ENCODE data around the gene DIAPH2. TPM values are rescaled to one million over a fixed set of nuclear protein-coding genes. Genes with fewer than 3 reads are reported as not detected.
"Not testable (repeated sequence)": the region's sequence is repeated elsewhere in the genome, so short reads cannot be mapped to it uniquely, and the experiment has no call there.

Gene DIAPH2
- total RNA-seq, 2 donors from 2014 or later: 29.6 to 31.5 TPM

DNA sequence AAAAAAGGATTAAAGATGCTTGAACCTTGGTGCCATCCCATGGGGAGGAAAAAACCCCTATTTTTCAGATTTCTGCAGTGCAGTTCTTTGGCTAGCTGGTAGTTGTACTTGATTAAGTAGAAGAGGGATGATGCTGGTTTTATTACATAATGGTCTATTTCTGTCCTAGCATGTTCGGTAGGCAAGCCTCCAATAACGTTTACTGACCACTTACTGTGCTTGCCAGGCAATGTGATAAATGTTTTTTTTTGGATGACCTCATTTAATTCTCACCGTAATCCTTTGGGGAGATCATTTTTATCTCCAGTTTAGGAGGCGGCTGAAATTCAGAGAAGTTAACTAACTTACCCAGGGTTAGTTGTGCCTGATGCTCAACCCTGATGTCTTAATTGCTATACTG, 106.9 kb downstream of the DIAPH2 start:
- DNase-seq (no peak), ATAC-seq (peak; percentile 10)
- intact Hi-C loops (cut with DNase I, micrococcal nuclease): no loop called here

DNA sequence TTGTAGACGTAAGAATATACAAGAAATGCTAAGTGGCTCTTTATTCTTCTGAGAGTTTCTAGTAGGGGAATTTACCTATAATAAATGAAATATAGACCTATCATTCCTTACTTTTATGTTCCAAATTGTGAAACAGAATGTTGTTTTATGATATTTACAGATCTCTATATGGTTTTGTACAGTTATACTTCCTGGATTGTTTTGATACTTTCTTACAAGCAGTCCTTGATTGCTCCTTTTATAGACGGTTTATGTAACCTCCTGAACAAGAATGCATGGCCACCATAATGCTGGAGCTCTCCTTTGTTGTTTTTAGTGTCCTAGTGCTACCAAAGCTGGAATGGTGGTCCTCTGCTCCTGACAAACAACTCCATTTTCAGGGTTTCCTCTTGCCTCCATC, 107.4 kb downstream of the DIAPH2 start:
- ATAC-seq (peak; percentile 96), DNase-seq (no peak)
- intact Hi-C loops (cut with DNase I, micrococcal nuclease): no loop called here

GRCh38 chrX:96798982-96799381, 114.3 kb downstream of the DIAPH2 start:
- ATAC-seq (no peak), DNase-seq (no peak)
- intact Hi-C loops (cut with DNase I, micrococcal nuclease): no loop called here

GRCh38 chrX:96807318-96807717, 122.7 kb downstream of the DIAPH2 start:
- ATAC-seq (no peak), DNase-seq (no peak)
- intact Hi-C loops (cut with DNase I, micrococcal nuclease): no loop called here

- ATAC-seq (no peak), DNase-seq (no peak)
- intact Hi-C loops (cut with DNase I, micrococcal nuclease): loop anchor here in 1 of 2 donors (5.0 kb wide), 1 partner anchor 151 kb away; no protein-coding TSS in a partner anchor
These were observed 136.3 kb downstream of the DIAPH2 start for GRCh38 chrX:96820935-96821334.

- ATAC-seq: no peak
- intact Hi-C loops (cut with DNase I, micrococcal nuclease): loop anchor here in 1 of 2 donors (5.0 kb wide), 1 partner anchor 148 kb away; no protein-coding TSS in a partner anchor
- DNase-seq: no peak
These were observed 139.5 kb downstream of the DIAPH2 start for GRCh38 chrX:96824166-96824565.

DNA sequence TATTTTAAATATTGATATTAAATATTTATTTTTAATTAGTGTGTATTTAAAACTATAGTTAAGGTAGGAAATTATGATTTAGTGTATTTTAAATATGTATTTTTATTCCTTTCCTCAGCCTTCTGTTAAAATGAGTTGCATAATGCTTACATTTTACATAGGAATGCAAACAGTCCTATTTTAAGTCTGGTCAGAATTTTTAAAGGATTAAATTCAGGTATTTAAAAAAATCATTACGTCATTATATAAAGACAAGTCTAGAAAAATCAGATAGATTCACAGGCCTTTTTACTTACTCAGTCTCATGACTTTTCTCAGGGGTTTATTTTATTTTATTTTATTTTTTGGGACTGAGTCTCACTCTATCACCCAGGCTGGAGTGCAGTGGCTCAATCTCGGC, 148.7 kb downstream of the DIAPH2 start:
- intact Hi-C loops (cut with DNase I, micrococcal nuclease): no loop called here
- no peak for DNase-seq
- no peak for ATAC-seq

DNA sequence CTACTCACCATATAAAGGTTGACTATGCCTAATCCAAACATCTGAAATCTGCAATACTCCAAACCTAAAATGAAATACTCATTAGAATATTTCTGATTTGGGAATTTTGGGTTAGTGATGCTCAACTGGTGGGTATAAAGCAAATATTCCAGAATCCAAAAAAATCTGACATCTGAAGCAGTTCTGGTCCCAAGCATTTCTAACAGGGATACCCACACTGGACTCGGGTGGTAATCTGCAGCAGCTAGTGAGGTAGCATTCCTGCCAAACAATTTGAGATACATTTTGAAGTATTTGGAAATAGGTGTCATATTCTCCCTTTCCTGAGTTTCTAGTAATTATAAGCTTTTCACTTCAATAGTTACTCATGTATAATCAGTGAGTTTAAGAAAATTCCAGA, 149.5 kb downstream of the DIAPH2 start:
- DNase-seq: no peak
- ATAC-seq: no peak

GRCh38 chrX:96835660-96836289, 151.1 kb downstream of the DIAPH2 start:
- no peak for ATAC-seq
- intact Hi-C loops (cut with DNase I, micrococcal nuclease): no loop called here
- DNase-seq: no peak

More for the DNA sequence above, 149.5 kb downstream of the DIAPH2 start:
- intact Hi-C loops (cut with DNase I, micrococcal nuclease): no loop called here

- intact Hi-C loops (cut with DNase I, micrococcal nuclease): no loop called here
These were observed 153.2 kb downstream of the DIAPH2 start for GRCh38 chrX:96837808-96838207.

GRCh38 chrX:96838537-96838936, 153.9 kb downstream of the DIAPH2 start:
- no peak for DNase-seq
- intact Hi-C loops (cut with DNase I, micrococcal nuclease): no loop called here
- ATAC-seq: no peak

More at GRCh38 chrX:96837808-96838207, 153.2 kb downstream of the DIAPH2 start:
- ATAC-seq (no peak), DNase-seq (no peak)

DNA sequence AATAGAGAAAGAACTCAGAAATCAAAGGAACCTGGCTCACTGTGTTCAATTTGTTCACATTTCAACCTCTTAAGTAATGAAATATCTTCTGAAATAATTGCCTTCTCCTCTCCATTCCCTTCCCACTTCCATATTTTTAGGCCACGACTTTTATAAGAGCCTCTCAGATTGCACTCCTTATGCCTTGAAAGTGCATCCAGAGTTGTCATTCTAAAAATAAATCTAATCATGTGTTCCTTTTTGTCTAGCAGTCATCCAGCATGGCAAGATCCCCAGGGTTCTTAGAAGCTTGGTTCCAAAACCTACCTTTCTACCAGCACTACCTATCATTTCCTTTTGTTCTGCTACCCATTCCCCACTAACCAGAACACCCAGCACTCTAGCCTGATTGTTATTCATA, 156.7 kb downstream of the DIAPH2 start:
- intact Hi-C loops (cut with DNase I, micrococcal nuclease): no loop called here
- ATAC-seq: no peak
- no peak for DNase-seq

DNA sequence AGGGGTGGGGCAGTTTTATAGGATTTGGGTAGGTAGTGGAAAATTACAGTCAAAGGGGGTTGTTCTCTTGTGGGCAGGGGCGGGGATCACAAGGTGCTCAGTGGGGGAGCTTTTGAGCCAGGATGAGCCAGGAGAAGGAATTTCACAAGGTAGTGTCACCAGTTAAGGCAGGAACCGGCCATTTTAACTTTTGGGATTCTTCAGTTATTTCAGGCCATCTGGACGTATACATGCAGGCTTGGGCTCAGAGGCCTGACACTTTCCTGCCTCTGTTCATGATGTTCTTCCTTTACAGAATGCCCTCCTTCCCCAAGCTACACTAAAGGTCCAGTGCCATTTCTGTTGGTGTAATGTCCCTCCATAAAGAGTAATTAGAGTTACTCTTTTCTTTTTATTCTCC, 157.2 kb downstream of the DIAPH2 start:
- DNase-seq; ATAC-seq; intact Hi-C loops (cut with DNase I, micrococcal nuclease): not testable (repeated sequence)

- intact Hi-C loops (cut with DNase I, micrococcal nuclease): no loop called here
- DNase-seq (no peak), ATAC-seq (no peak)
These were observed 158.9 kb downstream of the DIAPH2 start for GRCh38 chrX:96843566-96843965.

GRCh38 chrX:96846841-96847240, 162.2 kb downstream of the DIAPH2 start:
- DNase-seq (no peak), ATAC-seq (no peak)
- intact Hi-C loops (cut with DNase I, micrococcal nuclease): no loop called here

- DNase-seq, ATAC-seq: not testable (repeated sequence)
These were observed 174.8 kb downstream of the DIAPH2 start for GRCh38 chrX:96859422-96859821.

GRCh38 chrX:96861218-96861617, 176.6 kb downstream of the DIAPH2 start:
- ATAC-seq: no peak

More at GRCh38 chrX:96859422-96859821, 174.8 kb downstream of the DIAPH2 start:
- intact Hi-C loops (cut with DNase I, micrococcal nuclease): not testable (repeated sequence)

GRCh38 chrX:96861661-96862060, 177.0 kb downstream of the DIAPH2 start:
- intact Hi-C loops (cut with DNase I, micrococcal nuclease): no loop called here
- DNase-seq (no peak), ATAC-seq (no peak)

More at GRCh38 chrX:96861218-96861617, 176.6 kb downstream of the DIAPH2 start:
- no peak for DNase-seq
- intact Hi-C loops (cut with DNase I, micrococcal nuclease): no loop called here

DNA sequence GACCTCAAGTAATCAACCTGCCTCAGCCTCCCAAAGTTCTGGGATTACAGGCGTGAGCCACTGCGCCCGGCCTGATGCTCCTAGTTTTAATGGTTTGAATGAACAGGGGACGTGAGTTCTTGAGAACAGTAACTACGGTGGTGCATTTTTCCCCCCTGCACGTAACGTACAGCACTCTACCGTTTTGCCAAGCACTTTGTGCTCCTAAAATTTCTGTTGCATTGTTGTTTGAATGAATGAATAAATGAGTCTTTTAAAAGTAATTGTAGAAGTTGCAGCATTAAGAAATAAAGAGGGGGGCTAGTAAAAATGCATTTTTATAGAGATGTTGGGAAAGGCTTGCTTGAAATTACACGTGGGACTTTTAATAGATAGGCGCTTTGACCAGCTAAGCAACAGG, 199.0 kb downstream of the DIAPH2 start, which contains the start of gene RPA4:
TSS of gene RPA4 (plus strand) at position 301 of the 400 bp plus-strand sequence. CDS start 403 bp downstream, outside the sequence.
- intact Hi-C loops (cut with DNase I, micrococcal nuclease): no loop called here
- DNase-seq (no peak), ATAC-seq (no peak)

GRCh38 chrX:96884027-96884426, 199.4 kb downstream of the DIAPH2 start:
- no peak for DNase-seq
- no peak for ATAC-seq
- intact Hi-C loops (cut with DNase I, micrococcal nuclease): no loop called here

GRCh38 chrX:96889726-96890125, 205.1 kb downstream of the DIAPH2 start:
- ATAC-seq: no peak
- intact Hi-C loops (cut with DNase I, micrococcal nuclease): no loop called here
- no peak for DNase-seq

All from left colon (tissue), 2 donors.